SU-DHL-6 (cell line): Measurements from ENCODE around the gene CLK4.

ENCODE experiments used
- H2AFZ ChIP-seq: fragments of 200-600 bp; sonication (generic); 2 replicates; pipeline ENCODE4 v1.6.1; 2014; ENCODE audit warnings: low read depth, mild to moderate bottlenecking, moderate library complexity, mixed read lengths, antibody characterized with exemption, low read length; ENCODE audit not compliant: severe bottlenecking
- H3F3A ChIP-seq: fragments of 200-600 bp; shearing (Covaris generic); 2 replicates; pipeline ENCODE4 v1.6.0; 2016; ENCODE audit warnings: antibody characterized with exemption, mild to moderate bottlenecking; ENCODE audit not compliant: insufficient read depth
- H3K27ac ChIP-seq: fragments of 200-600 bp; sonication (generic); 2 replicates; pipeline ENCODE4 v1.5.1; 2016; ENCODE audit warnings: low read depth, mild to moderate bottlenecking, low read length, moderate library complexity, mixed read lengths
- H3K27me3 ChIP-seq: fragments of 200-600 bp; sonication (generic), shearing (Covaris generic); 2 replicates; pipeline ENCODE4 v1.6.0; 2014; ENCODE audit warnings: mild to moderate bottlenecking, low read length
- H3K36me3 ChIP-seq: fragments of 200-600 bp; sonication (generic); 2 replicates; pipeline ENCODE4 v1.6.1; 2014; ENCODE audit warnings: mild to moderate bottlenecking, low read length, mixed read lengths
- H3K4me2 ChIP-seq: fragments of 300-600, 200-600 bp; shearing (Covaris generic), sonication (generic); 2 replicates; pipeline ENCODE4 v1.6.0; 2014; ENCODE audit warnings: low read length, low read depth, mild to moderate bottlenecking; ENCODE audit not compliant: poor library complexity, severe bottlenecking
- H3K4me3 ChIP-seq: fragments of 200-600 bp; sonication (generic); 2 replicates; pipeline ENCODE4 v1.5.1; 2014; ENCODE audit warnings: antibody characterized with exemption, low read length, mild to moderate bottlenecking, mixed read lengths; ENCODE audit not compliant: insufficient read depth, poor library complexity, severe bottlenecking
- H3K79me2 ChIP-seq: fragments of 200-600 bp; sonication (generic); 2 replicates; pipeline ENCODE4 v1.6.1; 2014; ENCODE audit warnings: mild to moderate bottlenecking, low read length, moderate library complexity; ENCODE audit not compliant: insufficient read depth
- H3K9ac ChIP-seq: fragments of 200-600 bp; sonication (generic); 2 replicates; pipeline ENCODE4 v1.7.0; 2014; ENCODE audit warnings: mild to moderate bottlenecking, low read length
- H3K9me2 ChIP-seq: fragments of 200-600 bp; sonication (generic); replicated peaks from 2 replicates; pipeline ENCODE4 v1.6.1; 2014; ENCODE audit warnings: low read length; ENCODE audit not compliant: insufficient read depth
- H3K9me3 ChIP-seq: fragments of 200-600 bp; sonication (generic); 2 replicates; pipeline ENCODE4 v1.6.1; 2014; ENCODE audit warnings: low read length, mixed read lengths; ENCODE audit not compliant: insufficient read depth
- H4K20me1 ChIP-seq: fragments of 200-600 bp; sonication (generic); 2 replicates; pipeline ENCODE4 v1.6.1; 2014; ENCODE audit warnings: low read depth, mild to moderate bottlenecking, antibody characterized with exemption, low read length, moderate library complexity, mixed read lengths
- EZH2phosphoT487 ChIP-seq: fragments of 200-600 bp; sonication (generic), shearing (Covaris generic); conservative IDR thresholded peaks from 2 replicates; pipeline ENCODE4 v1.6.1; 2018; ENCODE audit warnings: mild to moderate bottlenecking, antibody characterized with exemption, low read length, moderate library complexity, mixed read lengths
- TF ChIP-seq, protein P1 (sequence below): fragments of 200-600 bp; sonication (generic); IDR thresholded peaks from one replicate; pipeline ENCODE4 v1.5.1; 2017; ENCODE audit warnings: antibody characterized with exemption, mild to moderate bottlenecking, low read length, moderate library complexity; ENCODE audit not compliant: insufficient read depth, poor library complexity, severe bottlenecking

The CLK4 gene

DNA sequence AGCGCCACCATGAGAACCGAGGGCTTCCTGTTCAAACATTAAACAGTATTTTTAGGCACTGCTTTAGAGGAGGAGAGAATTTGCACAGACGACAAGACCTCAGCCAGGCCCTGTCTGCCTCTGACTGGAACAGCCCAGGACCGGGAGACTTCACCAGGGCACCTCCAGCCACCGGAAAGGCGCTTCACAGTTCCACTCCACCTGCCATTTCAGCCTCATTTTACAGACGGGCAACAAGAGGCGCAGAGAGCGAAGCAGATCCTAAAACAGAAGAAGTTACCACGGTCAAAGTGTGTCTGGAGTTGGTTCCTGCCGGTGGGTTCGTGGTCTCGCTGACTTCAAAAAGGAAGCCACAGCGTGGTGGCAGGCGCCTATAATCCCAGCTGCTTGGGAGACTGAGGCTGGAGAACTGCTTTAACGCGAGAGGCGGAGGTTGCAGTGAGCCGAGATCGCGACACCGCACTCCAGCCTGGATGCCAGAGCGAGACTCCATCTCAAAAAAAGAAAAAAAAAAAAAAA lies 65.0 kb downstream of the CLK4 start:
- H3F3A ChIP-seq, result no peaks in the 10 kb centered on the region
- no peaks in the 10 kb centered on the region for H3K36me3 ChIP-seq
- no peak overlapping the region for H3K27ac ChIP-seq
- no peaks in the 10 kb centered on the region for H3K9me2 ChIP-seq
- no peaks in the 10 kb centered on the region for H3K9me3 ChIP-seq
- H2AFZ ChIP-seq, result no peak overlapping the region
- no peak overlapping the region for H3K9ac ChIP-seq
- H4K20me1 ChIP-seq, result no peaks in the 10 kb centered on the region
- H3K4me2 ChIP-seq, result no peak overlapping the region
- no peak overlapping the region for H3K4me3 ChIP-seq
- TF ChIP-seq, protein P1, sequence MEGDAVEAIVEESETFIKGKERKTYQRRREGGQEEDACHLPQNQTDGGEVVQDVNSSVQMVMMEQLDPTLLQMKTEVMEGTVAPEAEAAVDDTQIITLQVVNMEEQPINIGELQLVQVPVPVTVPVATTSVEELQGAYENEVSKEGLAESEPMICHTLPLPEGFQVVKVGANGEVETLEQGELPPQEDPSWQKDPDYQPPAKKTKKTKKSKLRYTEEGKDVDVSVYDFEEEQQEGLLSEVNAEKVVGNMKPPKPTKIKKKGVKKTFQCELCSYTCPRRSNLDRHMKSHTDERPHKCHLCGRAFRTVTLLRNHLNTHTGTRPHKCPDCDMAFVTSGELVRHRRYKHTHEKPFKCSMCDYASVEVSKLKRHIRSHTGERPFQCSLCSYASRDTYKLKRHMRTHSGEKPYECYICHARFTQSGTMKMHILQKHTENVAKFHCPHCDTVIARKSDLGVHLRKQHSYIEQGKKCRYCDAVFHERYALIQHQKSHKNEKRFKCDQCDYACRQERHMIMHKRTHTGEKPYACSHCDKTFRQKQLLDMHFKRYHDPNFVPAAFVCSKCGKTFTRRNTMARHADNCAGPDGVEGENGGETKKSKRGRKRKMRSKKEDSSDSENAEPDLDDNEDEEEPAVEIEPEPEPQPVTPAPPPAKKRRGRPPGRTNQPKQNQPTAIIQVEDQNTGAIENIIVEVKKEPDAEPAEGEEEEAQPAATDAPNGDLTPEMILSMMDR, result no peak
- no peak for TF ChIP-seq EZH2phosphoT487
- H3K79me2 ChIP-seq, result no peaks in the 10 kb centered on the region
- H3K27me3 ChIP-seq, result no peaks in the 10 kb centered on the region

DNA sequence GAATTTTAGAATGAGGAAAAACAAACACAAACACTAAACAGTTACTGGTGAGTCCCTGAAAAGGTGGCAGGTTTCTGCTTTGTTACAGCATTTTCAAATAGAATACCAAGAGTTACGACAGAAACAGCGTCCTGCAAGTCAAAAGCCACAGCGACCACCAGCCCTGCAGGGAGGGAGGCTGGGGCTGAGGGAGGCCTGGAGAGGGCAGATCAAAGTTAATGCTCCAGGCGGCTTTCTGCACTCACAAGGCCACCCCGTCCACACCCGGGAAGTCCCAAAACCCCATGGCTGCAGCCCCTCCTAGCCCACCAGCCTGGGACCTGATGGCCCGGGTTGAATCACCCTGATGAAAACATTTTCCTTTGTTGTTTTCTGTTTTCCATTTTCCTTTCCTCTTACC lies 65.9 kb downstream of the CLK4 start:
- H3K4me2 ChIP-seq, result no peak overlapping the region
- no peaks in the 10 kb centered on the region for H3K79me2 ChIP-seq
- H3K4me3 ChIP-seq, result no peak overlapping the region
- no peaks in the 10 kb centered on the region for H4K20me1 ChIP-seq
- no peak for TF ChIP-seq EZH2phosphoT487
- TF ChIP-seq, protein P1, result no peak
- H3K9me3 ChIP-seq, result no peaks in the 10 kb centered on the region
- H3K9ac ChIP-seq, result no peak overlapping the region
- no peaks in the 10 kb centered on the region for H3K27me3 ChIP-seq
- no peaks in the 10 kb centered on the region for H3K36me3 ChIP-seq
- H3K9me2 ChIP-seq, result no peaks in the 10 kb centered on the region
- H2AFZ ChIP-seq, result no peak overlapping the region
- H3F3A ChIP-seq, result no peaks in the 10 kb centered on the region
- H3K27ac ChIP-seq, result no peak overlapping the region

DNA sequence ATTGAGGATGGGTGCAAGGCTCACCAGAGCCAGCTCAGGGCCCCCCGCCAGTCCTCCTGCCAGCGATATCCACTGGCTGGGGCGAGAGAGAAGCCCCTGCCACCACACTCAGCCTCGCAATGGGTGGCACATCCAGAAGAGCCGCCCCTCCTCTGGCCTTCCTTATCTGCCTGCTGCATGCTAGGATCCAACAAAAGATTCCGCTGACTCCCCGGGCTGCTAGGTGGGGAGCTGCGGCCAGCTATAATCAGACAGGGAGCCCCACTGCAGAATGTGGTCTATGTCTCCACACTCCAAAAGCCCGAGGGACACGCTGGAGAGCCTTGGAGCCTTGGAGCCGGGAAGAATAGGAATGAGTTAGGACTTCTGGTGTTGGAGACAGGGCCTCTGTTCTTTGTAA lies 69.4 kb downstream of the CLK4 start:
- no peaks in the 10 kb centered on the region for H3K79me2 ChIP-seq
- no peak overlapping the region for H3K27ac ChIP-seq
- no peak overlapping the region for H3K4me3 ChIP-seq
- H3K9me2 ChIP-seq, result no peaks in the 10 kb centered on the region
- no peaks in the 10 kb centered on the region for H3K36me3 ChIP-seq
- no peaks in the 10 kb centered on the region for H3K9me3 ChIP-seq
- no peak overlapping the region for H3K4me2 ChIP-seq
- no peak overlapping the region for H3K9ac ChIP-seq
- H3F3A ChIP-seq, result no peaks in the 10 kb centered on the region
- H3K27me3 ChIP-seq, result no peaks in the 10 kb centered on the region
- no peak overlapping the region for H2AFZ ChIP-seq
- H4K20me1 ChIP-seq, result no peaks in the 10 kb centered on the region
- no peak for TF ChIP-seq EZH2phosphoT487
- TF ChIP-seq, protein P1, result no peak

DNA sequence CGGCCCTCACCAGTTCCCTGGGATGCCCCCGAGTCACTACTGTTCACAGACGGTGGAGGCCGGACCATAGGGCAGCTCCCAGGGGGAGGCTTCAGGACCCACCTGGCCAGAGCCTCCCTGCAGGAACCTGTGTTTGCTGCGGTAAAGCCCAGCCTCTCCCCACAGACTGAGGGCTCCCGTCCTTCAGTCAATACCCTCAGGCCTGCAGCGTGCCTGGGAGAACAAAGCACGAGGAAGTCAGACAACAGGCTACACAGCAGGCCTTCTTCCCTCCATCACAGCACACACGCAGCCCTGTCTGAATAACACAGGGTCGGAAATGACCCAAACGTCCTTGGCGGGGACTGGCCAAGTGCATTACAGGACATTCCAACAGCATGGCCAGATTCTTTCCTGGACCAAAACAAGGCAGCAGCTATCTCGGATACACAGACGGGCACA lies 71.1 kb downstream of the CLK4 start:
- Histone ChIP-seq H3K4me3 (no peak overlapping the region), H3K9me3 (no peaks in the 10 kb centered on the region), H3K9me2 (no peaks in the 10 kb centered on the region), H3K4me2 (no peak overlapping the region), H3K9ac (no peak overlapping the region), H3K27me3 (no peaks in the 10 kb centered on the region), H3K79me2 (no peaks in the 10 kb centered on the region), H3K36me3 (no peaks in the 10 kb centered on the region), H3K27ac (no peak overlapping the region), H2AFZ (no peak overlapping the region), H3F3A (no peaks in the 10 kb centered on the region), H4K20me1 (no peaks in the 10 kb centered on the region)
- TF ChIP-seq EZH2phosphoT487, result no peak
- TF ChIP-seq, protein P1, result no peak
